Bronchial epithelial cell (primary cell): ENCODE measurements around the gene MACO1. TPM values are rescaled to one million over a fixed set of nuclear protein-coding genes. Genes with fewer than 3 reads are reported as not detected.

Experiments used
- DNase-seq: peaks from one replicate; pipeline ENCODE4 v3.0.0-alpha.2; 2010; ENCODE audit warnings: low read depth
- FAIRE-seq: peaks from 2 replicates; lab custom pipeline; 2011; peaks lifted over from hg19 to GRCh38; lab: Jason Lieb, UNC
- H3K27me3 ChIP-seq: 2 replicates; pipeline ENCODE4 v1.5.1; 2011; ENCODE audit warnings: low read length; ENCODE audit not compliant: control insufficient read depth, insufficient read depth
- H3K36me3 ChIP-seq: 2 replicates; pipeline ENCODE4 v1.5.1; 2011; ENCODE audit warnings: low read length; ENCODE audit not compliant: control insufficient read depth, insufficient read depth
- H3K4me3 ChIP-seq: 2 replicates; pipeline ENCODE4 v1.5.1; 2011; ENCODE audit warnings: mild to moderate bottlenecking, low read depth, low read length, control low read depth
- total RNA-seq: library from RNA; depleted of rRNA; stranded (reverse); fragments of >200 nt; gene quantifications from 2 replicates; pipeline ENCODE4 v1.2.1, GENCODE V29; 2014
- TF ChIP-seq, protein P1 (sequence below): IDR thresholded peaks from 2 replicates; pipeline ENCODE4 v1.5.1; 2011; ENCODE audit warnings: mild to moderate bottlenecking, moderate library complexity, low read length, control low read depth, inconsistent platforms; ENCODE audit not compliant: insufficient read depth, severe bottlenecking

MACO1 gene
- total RNA-seq, 1 donor from 2014 or later: 17.4 TPM

DNA sequence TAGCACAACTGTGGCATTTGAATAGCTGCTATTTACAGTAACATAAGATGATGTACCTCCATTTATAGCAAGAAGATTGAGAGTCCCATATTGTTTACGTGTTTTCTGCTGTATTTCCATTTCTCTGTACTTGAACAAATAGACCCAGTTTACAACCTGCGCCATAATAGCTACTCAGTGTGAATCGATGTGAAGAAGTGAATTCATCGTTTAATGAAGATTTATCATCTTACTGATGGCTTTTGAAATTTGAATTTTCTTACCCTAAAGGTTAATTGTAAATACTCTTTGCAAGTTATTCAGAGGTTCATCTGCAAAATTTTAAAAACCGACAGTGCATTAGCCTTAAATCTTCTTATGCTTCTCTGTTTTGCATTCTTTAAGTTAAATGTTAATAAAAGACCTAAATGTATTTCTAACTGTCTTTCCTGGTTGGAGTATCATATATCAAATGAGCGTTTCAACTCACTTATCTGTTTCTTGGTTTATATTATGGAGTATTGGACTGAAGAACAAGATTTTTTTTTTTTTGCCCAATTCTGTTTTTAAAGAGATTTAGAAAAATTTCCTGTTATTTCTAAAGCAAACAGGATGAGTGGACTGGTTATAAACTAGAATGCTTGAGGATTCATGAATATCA is 2.2 kb downstream of the MACO1 start:
- H3K27me3 ChIP-seq: no peaks in the 10 kb centered on the region
- FAIRE-seq: no peak
- TF ChIP-seq, protein P1, sequence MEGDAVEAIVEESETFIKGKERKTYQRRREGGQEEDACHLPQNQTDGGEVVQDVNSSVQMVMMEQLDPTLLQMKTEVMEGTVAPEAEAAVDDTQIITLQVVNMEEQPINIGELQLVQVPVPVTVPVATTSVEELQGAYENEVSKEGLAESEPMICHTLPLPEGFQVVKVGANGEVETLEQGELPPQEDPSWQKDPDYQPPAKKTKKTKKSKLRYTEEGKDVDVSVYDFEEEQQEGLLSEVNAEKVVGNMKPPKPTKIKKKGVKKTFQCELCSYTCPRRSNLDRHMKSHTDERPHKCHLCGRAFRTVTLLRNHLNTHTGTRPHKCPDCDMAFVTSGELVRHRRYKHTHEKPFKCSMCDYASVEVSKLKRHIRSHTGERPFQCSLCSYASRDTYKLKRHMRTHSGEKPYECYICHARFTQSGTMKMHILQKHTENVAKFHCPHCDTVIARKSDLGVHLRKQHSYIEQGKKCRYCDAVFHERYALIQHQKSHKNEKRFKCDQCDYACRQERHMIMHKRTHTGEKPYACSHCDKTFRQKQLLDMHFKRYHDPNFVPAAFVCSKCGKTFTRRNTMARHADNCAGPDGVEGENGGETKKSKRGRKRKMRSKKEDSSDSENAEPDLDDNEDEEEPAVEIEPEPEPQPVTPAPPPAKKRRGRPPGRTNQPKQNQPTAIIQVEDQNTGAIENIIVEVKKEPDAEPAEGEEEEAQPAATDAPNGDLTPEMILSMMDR: no peak
- H3K36me3 ChIP-seq: no peaks in the 10 kb centered on the region
- no peak for DNase-seq
- H3K4me3 ChIP-seq: no peak overlapping the region

DNA sequence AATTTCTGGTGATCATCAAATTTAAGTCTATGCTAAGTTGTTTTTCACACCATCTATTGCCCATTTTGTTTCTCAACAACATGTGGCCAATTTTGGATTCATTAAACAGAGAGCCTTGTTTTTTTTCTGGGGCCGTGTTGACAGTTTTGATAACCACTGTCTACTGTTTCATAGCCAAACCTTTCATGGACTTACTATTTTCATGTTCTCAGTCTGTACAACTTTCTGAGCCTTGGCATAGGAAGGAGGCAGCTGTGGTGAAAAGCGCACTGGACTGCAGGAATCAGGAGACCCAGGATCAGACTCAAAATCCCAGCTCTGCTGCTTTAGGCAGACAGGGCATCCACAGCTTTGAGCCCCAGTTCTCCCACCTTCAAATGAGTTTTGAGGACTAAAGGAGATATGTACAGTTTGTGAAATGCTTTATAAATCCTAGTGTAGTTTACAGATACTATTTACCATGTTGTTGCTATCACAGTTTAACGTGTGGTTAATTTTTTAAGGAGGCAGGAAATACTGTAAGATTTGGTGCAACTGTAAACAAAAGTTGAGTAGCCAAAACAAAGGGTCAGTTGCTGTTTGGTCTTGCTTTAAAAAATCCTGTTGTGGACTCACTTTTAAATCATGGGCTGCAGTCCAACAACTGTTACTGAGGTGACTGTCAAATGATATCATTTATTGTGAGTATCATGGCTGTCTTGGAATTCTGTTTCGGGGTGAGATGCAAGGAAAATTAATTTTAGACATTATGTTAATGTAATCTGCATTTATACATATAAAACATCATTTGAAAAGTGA is 2.9 kb downstream of the MACO1 start:
- no peak for FAIRE-seq
- H3K27me3 ChIP-seq: no peaks in the 10 kb centered on the region
- DNase-seq: no peak
- no peaks in the 10 kb centered on the region for H3K36me3 ChIP-seq
- TF ChIP-seq, protein P1: no peak
- no peak overlapping the region for H3K4me3 ChIP-seq

DNA sequence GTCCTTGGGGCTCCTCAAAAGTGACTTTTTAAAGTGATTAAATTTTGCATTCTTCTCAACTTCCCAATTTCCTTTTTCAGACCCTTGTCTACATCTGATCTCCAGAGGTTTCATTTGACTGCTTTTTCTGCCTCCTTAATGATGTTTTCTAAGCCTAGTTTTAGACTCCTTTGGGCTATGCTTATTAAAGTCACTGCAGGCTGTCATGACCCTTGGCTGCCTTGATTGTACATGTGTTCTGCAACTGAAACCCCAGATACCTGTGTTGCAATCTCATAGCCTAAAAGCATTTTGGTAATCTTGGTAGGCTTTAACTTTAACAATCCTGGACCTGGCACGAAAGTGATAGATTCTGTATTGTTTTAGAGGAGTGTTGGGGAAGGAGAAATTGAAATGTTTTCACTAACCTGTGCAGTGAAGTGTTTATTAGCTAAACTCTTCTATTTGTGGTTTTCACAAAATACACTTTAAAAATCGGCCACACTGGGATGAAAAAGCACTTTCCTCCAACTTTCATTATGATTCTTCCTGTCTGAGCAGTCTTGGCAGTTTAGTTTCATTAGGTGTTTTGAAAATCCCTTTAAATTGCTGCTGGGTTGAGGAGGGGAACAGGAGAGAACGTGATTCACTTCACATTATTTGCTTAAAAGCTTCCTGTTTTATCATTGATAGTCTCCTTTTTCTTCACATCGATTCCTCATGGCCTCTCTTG is 4.9 kb downstream of the MACO1 start:
- no peak for FAIRE-seq
- peak; percentile 27 for DNase-seq

DNA sequence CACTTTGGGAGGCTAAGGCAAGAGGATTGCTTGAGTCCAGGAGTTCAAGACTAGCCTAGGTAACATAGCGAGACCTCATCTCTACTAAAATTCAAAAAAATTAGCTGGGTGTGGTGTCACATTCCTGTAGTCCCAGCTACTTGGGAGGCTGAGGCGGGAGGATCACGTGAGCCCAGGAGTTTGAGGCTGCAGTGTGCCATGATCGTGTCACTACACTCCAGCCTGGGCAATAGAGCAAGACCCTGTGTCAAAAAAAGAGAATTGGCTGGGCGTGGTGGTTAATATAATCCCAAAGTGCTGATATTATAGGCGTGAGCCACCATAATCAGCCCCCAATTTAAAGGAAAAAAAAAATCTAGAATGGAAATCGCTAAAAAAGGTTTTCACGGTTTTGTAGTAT is 7.0 kb downstream of the MACO1 start:
- FAIRE-seq (no peak), DNase-seq (no peak)
- H3K4me3 ChIP-seq: no peak overlapping the region
- TF ChIP-seq, protein P1: no peak
- H3K36me3 ChIP-seq: no peaks in the 10 kb centered on the region
- no peaks in the 10 kb centered on the region for H3K27me3 ChIP-seq

More for the DNA sequence above, 4.9 kb downstream of the MACO1 start:
- Histone ChIP-seq H3K27me3 (no peaks in the 10 kb centered on the region), H3K4me3 (no peak overlapping the region), H3K36me3 (no peaks in the 10 kb centered on the region)
- TF ChIP-seq, protein P1: no peak

DNA sequence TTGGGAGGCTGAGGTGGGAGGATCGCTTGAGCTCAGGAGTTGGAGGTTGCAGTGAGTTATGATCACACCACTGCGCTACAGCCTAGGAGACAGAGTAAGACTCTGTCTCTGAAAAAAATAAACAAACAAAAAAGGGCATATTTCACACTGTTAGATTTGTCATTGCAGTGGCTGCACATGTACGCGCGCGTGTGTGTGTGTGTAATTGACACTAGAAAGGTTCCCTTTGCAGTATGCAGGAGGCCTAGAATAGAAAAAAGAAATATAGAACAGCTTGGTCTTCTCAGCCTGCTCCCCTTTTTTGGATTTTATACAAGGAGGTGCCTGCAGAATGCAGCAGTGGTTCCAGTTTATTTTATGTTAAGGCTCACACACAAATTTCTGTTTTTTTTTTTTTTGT is 8.6 kb downstream of the MACO1 start:
- no peaks in the 10 kb centered on the region for H3K27me3 ChIP-seq
- DNase-seq: no peak
- H3K4me3 ChIP-seq: no peak overlapping the region
- H3K36me3 ChIP-seq: no peaks in the 10 kb centered on the region
- TF ChIP-seq, protein P1: no peak
- no peak for FAIRE-seq
